BJ (cell line): ENCODE data around the gene KLRF1. TPM values are rescaled to one million over a fixed set of nuclear protein-coding genes. Genes with fewer than 3 reads are reported as not detected.

Experiments
- CTCF ChIA-PET: fragments of 350-600 bp; formaldehyde crosslinking; extraction: SDS; loops from one replicate; lab custom pipeline; 2021; ENCODE audit warnings: antibody characterized with exemption, inconsistent platforms; lab: Yijun Ruan, JAX
- POLR2A ChIA-PET: fragments of 300-600 bp; sonication (Branson Sonifier 250); formaldehyde crosslinking; extraction: SDS; loops from one replicate; lab custom pipeline; 2021; ENCODE audit warnings: antibody characterized with exemption; lab: Charles Lee
- DNase-seq: peaks from one replicate; pipeline ENCODE4 v3.0.0-alpha.2; 2011; ENCODE audit warnings: low read depth
- H3K27me3 ChIP-seq: 2 replicates; pipeline ENCODE4 v1.6.0; 2011; ENCODE audit warnings: low read length; ENCODE audit not compliant: control insufficient read depth, insufficient read depth
- H3K36me3 ChIP-seq: 2 replicates; pipeline ENCODE4 v1.5.1; 2011; ENCODE audit warnings: low read length; ENCODE audit not compliant: control insufficient read depth, insufficient read depth
- H3K4me3 ChIP-seq: 2 replicates; pipeline ENCODE4 v1.5.1; 2011; ENCODE audit warnings: low read depth, mild to moderate bottlenecking, control low read depth, low read length
- CTCF ChIP-seq: IDR thresholded peaks from 2 replicates; pipeline ENCODE4 v1.5.1; 2011; ENCODE audit warnings: low read depth, mild to moderate bottlenecking, control low read depth, inconsistent platforms, low read length, moderate library complexity; ENCODE audit not compliant: insufficient read depth
- polyA plus RNA-seq: library from polyadenylated mRNA; depleted of rRNA; stranded (reverse); fragments of >200 nt; gene quantifications from 2 replicates; pipeline ENCODE4 v1.2.3, GENCODE V29; 2011

KLRF1 gene
- polyA plus RNA-seq, 1 experiment, result not detected

- POLR2A ChIA-PET, result no interaction called here
- H3K27me3 ChIP-seq, result no peaks in the 10 kb centered on the region
- CTCF ChIA-PET, result interaction anchor here (1.5 kb wide), 1 partner anchor 18 kb away, joined by 4 read pairs; no protein-coding TSS in a partner anchor
Observed at GRCh38 chr12:9848899-9849298, 21.6 kb downstream of the KLRF1 start.

GRCh38 chr12:9851050-9851449 lies 23.8 kb downstream of the KLRF1 start:
- DNase-seq, result no peak
- no peaks in the 10 kb centered on the region for H3K27me3 ChIP-seq
- no peaks in the 10 kb centered on the region for H3K36me3 ChIP-seq
- ChIA-PET CTCF (no interaction called here), POLR2A (no interaction called here)
- no peak overlapping the region for H3K4me3 ChIP-seq
- TF ChIP-seq CTCF, result no peak

More at GRCh38 chr12:9848899-9849298, 21.6 kb downstream of the KLRF1 start:
- no peak for TF ChIP-seq CTCF
- Histone ChIP-seq H3K4me3 (no peak overlapping the region), H3K36me3 (no peaks in the 10 kb centered on the region)
- no peak for DNase-seq

- DNase-seq, result no peak
- H3K36me3 ChIP-seq, result no peaks in the 10 kb centered on the region
- TF ChIP-seq CTCF, result no peak
- no peaks in the 10 kb centered on the region for H3K27me3 ChIP-seq
- ChIA-PET POLR2A (no interaction called here), CTCF (interaction anchor here (0.6 kb wide), 1 partner anchor 96 kb away, joined by 3 read pairs; no protein-coding TSS in a partner anchor)
- no peak overlapping the region for H3K4me3 ChIP-seq
Observed at GRCh38 chr12:9851927-9852326, 24.6 kb downstream of the KLRF1 start.

GRCh38 chr12:9856151-9856550 lies 28.9 kb downstream of the KLRF1 start:
- no peak for TF ChIP-seq CTCF
- H3K36me3 ChIP-seq, result no peaks in the 10 kb centered on the region
- DNase-seq, result no peak
- no peak overlapping the region for H3K4me3 ChIP-seq
- CTCF ChIA-PET, result no interaction called here
- no peaks in the 10 kb centered on the region for H3K27me3 ChIP-seq
- POLR2A ChIA-PET, result no interaction called here

GRCh38 chr12:9856894-9857293 lies 29.6 kb downstream of the KLRF1 start:
- no peak overlapping the region for H3K4me3 ChIP-seq
- H3K27me3 ChIP-seq, result no peaks in the 10 kb centered on the region
- DNase-seq, result no peak
- ChIA-PET POLR2A (no interaction called here), CTCF (no interaction called here)
- no peaks in the 10 kb centered on the region for H3K36me3 ChIP-seq
- TF ChIP-seq CTCF, result no peak
